ENCODE results near the gene TRMT2B. TPM values are rescaled to one million over a fixed set of nuclear protein-coding genes. Genes with fewer than 3 reads are reported as not detected.
"Not testable (repeated sequence)": the region's sequence is repeated elsewhere in the genome, so short reads cannot be mapped to it uniquely, and the experiment has no call there.

Gene TRMT2B
- polyA plus RNA-seq, 1 experiment, result 14.2 TPM

- Histone ChIP-seq H3K9me3 (ENCODE audit: control insufficient read depth, insufficient read depth, low read length) (no peaks in the 10 kb centered on the region), H3K27me3 (ENCODE audit: control insufficient read depth, insufficient read depth, low read length) (no peaks in the 10 kb centered on the region), H3K27ac (ENCODE audit: low read depth, low read length) (no peak overlapping the region), H3K4me3 (ENCODE audit: low read depth, low read length) (no peak overlapping the region)
- ChIA-PET CTCF (no interaction called here), POLR2A (no interaction called here)
- no peak for DNase-seq (ENCODE audit: low read depth, low spot score)
- TF ChIP-seq CTCF (IDR thresholded peaks at IDR 0.05; ENCODE audit: low read depth, low read length), result no peak
Observed at GRCh38 chrX:101062176-101062575, 10.3 kb upstream of the TRMT2B start.

- Histone ChIP-seq H3K27me3 (ENCODE audit: control insufficient read depth, insufficient read depth, low read length) (no peaks in the 10 kb centered on the region), H3K27ac (ENCODE audit: low read depth, low read length) (no peak overlapping the region), H3K4me3 (ENCODE audit: low read depth, low read length) (no peak overlapping the region), H3K9me3 (ENCODE audit: control insufficient read depth, insufficient read depth, low read length) (no peaks in the 10 kb centered on the region)
- POLR2A ChIA-PET, result interaction anchor here (0.6 kb wide), 1 partner anchor 42 kb away, joined by 4 read pairs; no protein-coding TSS in a partner anchor
- no peak for TF ChIP-seq CTCF (IDR thresholded peaks at IDR 0.05; ENCODE audit: low read depth, low read length)
- DNase-seq (ENCODE audit: low read depth, low spot score), result no peak
- CTCF ChIA-PET, result no interaction called here
Observed at GRCh38 chrX:101057093-101057714, 5.3 kb upstream of the TRMT2B start.

- H3K4me3 ChIP-seq (ENCODE audit: low read depth, low read length); CTCF ChIA-PET; H3K27me3 ChIP-seq (ENCODE audit: control insufficient read depth, insufficient read depth, low read length); H3K27ac ChIP-seq (ENCODE audit: low read depth, low read length); H3K9me3 ChIP-seq (ENCODE audit: control insufficient read depth, insufficient read depth, low read length); DNase-seq (ENCODE audit: low read depth, low spot score): not testable (repeated sequence)
- POLR2A ChIA-PET, result interaction anchor here (0.7 kb wide), 1 partner anchor 82 kb away, joined by 7 read pairs; no protein-coding TSS in a partner anchor
Observed at GRCh38 chrX:101056551-101056950, 4.6 kb upstream of the TRMT2B start.

GRCh38 chrX:101051153-101051548, 760 bp downstream of the TRMT2B start:
- Histone ChIP-seq H3K9me3 (ENCODE audit: control insufficient read depth, insufficient read depth, low read length) (no peaks in the 10 kb centered on the region), H3K27ac (ENCODE audit: low read depth, low read length) (peak overlapping the region; percentile 75), H3K27me3 (ENCODE audit: control insufficient read depth, insufficient read depth, low read length) (no peaks in the 10 kb centered on the region), H3K4me3 (ENCODE audit: low read depth, low read length) (peak overlapping the region; percentile 68)
- ChIA-PET CTCF (interaction anchor here (0.6 kb wide), 1 partner anchor 340 kb away, joined by 3 read pairs; the partner anchor contains the start of gene RPL36A), POLR2A (no interaction called here)
- DNase-seq (ENCODE audit: low read depth, low spot score), result no peak
- no peak for TF ChIP-seq CTCF (IDR thresholded peaks at IDR 0.05; ENCODE audit: low read depth, low read length)

GRCh38 chrX:101040197-101040596, 11.7 kb downstream of the TRMT2B start:
- TF ChIP-seq CTCF (IDR thresholded peaks at IDR 0.05; ENCODE audit: low read depth, low read length), result no peak
- Histone ChIP-seq H3K9me3 (ENCODE audit: control insufficient read depth, insufficient read depth, low read length) (no peaks in the 10 kb centered on the region), H3K4me3 (ENCODE audit: low read depth, low read length) (no peak overlapping the region), H3K27ac (ENCODE audit: low read depth, low read length) (no peak overlapping the region), H3K27me3 (ENCODE audit: control insufficient read depth, insufficient read depth, low read length) (no peaks in the 10 kb centered on the region)
- DNase-seq (ENCODE audit: low read depth, low spot score), result no peak
- POLR2A ChIA-PET, result interaction anchor here (0.7 kb wide), 1 partner anchor 103 kb away, joined by 4 read pairs; no protein-coding TSS in a partner anchor
- CTCF ChIA-PET, result no interaction called here

Data from AG04450 (cell line).